ENCODE measurements around the gene MRPS14. TPM values are rescaled to one million over a fixed set of nuclear protein-coding genes. Genes with fewer than 3 reads are reported as not detected.

Gene MRPS14
- total and polyA plus RNA-seq, 3 experiments from 2014 or later = 41.0 to 49.4 (median 41.4) TPM

DNA sequence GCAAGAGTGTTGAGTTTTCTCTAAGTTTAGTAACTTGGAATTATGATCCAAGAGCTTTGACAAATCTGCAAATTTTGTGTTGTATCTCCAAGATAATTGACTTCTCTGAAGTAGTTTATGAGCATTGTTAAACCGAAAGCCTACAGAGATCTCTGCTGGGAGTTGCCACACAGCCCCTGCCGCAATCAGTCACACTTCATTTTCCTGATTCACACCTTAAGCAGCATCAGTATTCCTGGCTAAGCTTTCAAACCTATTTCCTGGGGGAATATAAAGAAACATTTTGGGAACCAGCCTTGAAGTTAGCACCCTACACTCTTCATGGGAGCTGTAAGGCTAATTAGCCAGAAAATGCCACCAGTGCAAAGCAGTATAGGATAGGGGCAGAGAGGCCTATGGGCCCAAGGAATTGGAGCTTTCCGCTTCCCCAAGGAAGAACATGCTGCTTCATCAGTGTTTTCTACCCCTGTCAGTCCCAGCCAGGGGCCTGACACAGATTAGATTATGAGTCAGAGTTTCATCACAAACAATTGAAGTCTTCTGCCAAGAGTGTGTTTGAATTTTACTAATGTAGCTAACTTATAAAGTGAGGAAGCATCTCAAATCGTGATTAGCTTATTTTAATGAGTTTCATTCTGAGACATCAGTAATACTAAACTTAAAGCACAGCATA is 46.7 kb downstream of the MRPS14 start:
- H3K9me3 ChIP-seq (ENCODE audit: low read length) = no peaks in the 10 kb centered on the region
- no peak for DNase-seq
- Mint-ChIP-seq H3K9me3 (no peaks in the 10 kb centered on the region), H3K27ac (peak overlapping the region in 7 of 8 donors; percentile 10 to 77 (median 44)), H3K27me3 (peaks cover 0 to 1% of the 10 kb centered on the region in 2 donors), H3K4me1 (peaks cover 45 to 72% (median 68%) of the 10 kb centered on the region in 3 donors), H3K36me3 (peaks cover 34 to 86% (median 52%) of the 10 kb centered on the region in 3 donors), H3K4me3 (no peak overlapping the region)
- no peak overlapping the region for H3K4me3 ChIP-seq (ENCODE audit: low read length)
- POLR2A ChIA-PET = interaction anchor here (0.7 to 2.9 kb wide), 2 partner anchors 8 to 22 kb away, joined by 3 to 9 read pairs; no protein-coding TSS in a partner anchor
- no peaks in the 10 kb centered on the region for H3K27me3 ChIP-seq (ENCODE audit: insufficient read depth, low read length, poor library complexity, severe bottlenecking)
- H3K27ac ChIP-seq (ENCODE audit: low read depth, low read length) = no peak overlapping the region
- CTCF ChIA-PET = interaction anchor here (0.8 to 1.5 kb wide), 3 partner anchors 8 to 55 kb away, joined by 3 to 4 read pairs (median 3); no protein-coding TSS in a partner anchor
- H3K4me1 ChIP-seq (ENCODE audit: insufficient read depth, low read length) = peaks cover 20% of the 10 kb centered on the region
- peaks cover 5% of the 10 kb centered on the region for H3K36me3 ChIP-seq (ENCODE audit: insufficient read depth, low read length)

DNA sequence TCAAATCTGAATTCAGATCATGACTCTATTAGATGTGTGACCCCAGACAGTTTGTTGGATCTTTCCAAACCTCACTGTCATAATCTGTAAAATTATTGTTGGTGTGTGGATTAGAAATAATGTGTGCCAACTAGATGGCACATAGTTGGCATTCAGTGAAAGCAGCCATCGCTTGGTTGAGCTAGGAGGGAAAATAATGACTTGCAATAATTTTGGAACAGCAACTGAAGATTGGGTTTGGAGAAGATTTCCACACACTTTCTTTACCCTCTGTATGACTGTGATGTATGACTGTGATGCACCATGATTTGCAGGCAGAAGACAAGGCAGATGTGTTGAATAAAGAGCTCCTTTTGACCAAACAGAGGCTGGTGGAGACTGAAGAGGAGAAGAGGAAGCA is 47.5 kb downstream of the MRPS14 start:
- POLR2A ChIA-PET = interaction anchor here (2.9 kb wide), 1 partner anchor 23 kb away, joined by 9 read pairs; no protein-coding TSS in a partner anchor
- H3K36me3 ChIP-seq (ENCODE audit: insufficient read depth, low read length) = peaks cover 5% of the 10 kb centered on the region
- peaks cover 0 to 1% of the 10 kb centered on the region in 2 donors for H3K27me3 Mint-ChIP-seq

DNA sequence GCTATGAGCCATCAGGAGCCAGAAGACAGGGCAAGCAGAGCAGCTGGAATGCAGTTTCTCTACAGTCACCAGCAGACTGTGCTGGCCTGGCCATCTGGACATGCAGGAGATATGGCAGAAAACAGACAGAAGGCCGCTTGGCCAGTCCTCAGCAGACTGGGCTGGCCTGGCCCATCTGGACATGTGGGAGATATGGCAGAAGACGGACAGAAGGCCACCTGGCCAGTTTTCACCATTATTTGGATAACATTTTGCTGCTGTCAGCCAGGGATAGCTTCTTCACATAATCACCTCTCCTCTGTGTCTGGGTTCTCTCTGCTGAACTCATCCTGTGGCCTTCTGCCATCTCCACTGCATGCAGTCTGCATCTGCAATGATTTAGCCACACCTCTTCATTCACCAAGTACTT is 48.5 kb downstream of the MRPS14 start:
- ChIA-PET POLR2A (interaction anchor here (2.9 kb wide), 1 partner anchor 24 kb away, joined by 9 read pairs; no protein-coding TSS in a partner anchor), CTCF (interaction anchor here (1.5 kb wide), 1 partner anchor 8 kb away, joined by 3 read pairs; no protein-coding TSS in a partner anchor)
- Histone ChIP-seq H3K27me3 (ENCODE audit: insufficient read depth, low read length, poor library complexity, severe bottlenecking) (no peaks in the 10 kb centered on the region), H3K4me1 (ENCODE audit: insufficient read depth, low read length) (peaks cover 28% of the 10 kb centered on the region), H3K36me3 (ENCODE audit: insufficient read depth, low read length) (peaks cover 5% of the 10 kb centered on the region), H3K9me3 (ENCODE audit: low read length) (no peaks in the 10 kb centered on the region), H3K27ac (ENCODE audit: low read depth, low read length) (no peak overlapping the region), H3K4me3 (ENCODE audit: low read length) (no peak overlapping the region)
- DNase-seq = no peak
- Mint-ChIP-seq H3K9me3 (no peaks in the 10 kb centered on the region), H3K36me3 (peaks cover 25 to 77% (median 38%) of the 10 kb centered on the region in 3 donors), H3K27ac (peak overlapping the region in 3 of 8 donors; percentile 58 to 83 (median 80)), H3K27me3 (no peaks in the 10 kb centered on the region), H3K4me1 (peaks cover 58 to 76% (median 72%) of the 10 kb centered on the region in 3 donors), H3K4me3 (no peak overlapping the region)

More for the DNA sequence above, 47.5 kb downstream of the MRPS14 start:
- Histone ChIP-seq H3K27me3 (ENCODE audit: insufficient read depth, low read length, poor library complexity, severe bottlenecking) (no peaks in the 10 kb centered on the region), H3K27ac (ENCODE audit: low read depth, low read length) (no peak overlapping the region), H3K4me3 (ENCODE audit: low read length) (no peak overlapping the region), H3K4me1 (ENCODE audit: insufficient read depth, low read length) (peaks cover 24% of the 10 kb centered on the region), H3K9me3 (ENCODE audit: low read length) (no peaks in the 10 kb centered on the region)
- H3K9me3 Mint-ChIP-seq = no peaks in the 10 kb centered on the region
- CTCF ChIA-PET = interaction anchor here (1.0 kb wide), 1 partner anchor 54 kb away, joined by 3 read pairs; no protein-coding TSS in a partner anchor
- peak overlapping the region in 7 of 8 donors; percentile 11 to 84 (median 54) for H3K27ac Mint-ChIP-seq
- DNase-seq = no peak
- peaks cover 47 to 72% (median 68%) of the 10 kb centered on the region in 3 donors for H3K4me1 Mint-ChIP-seq
- H3K36me3 Mint-ChIP-seq = peaks cover 31 to 81% (median 46%) of the 10 kb centered on the region in 3 donors
- peak overlapping the region in 1 of 7 donors; percentile 1 for H3K4me3 Mint-ChIP-seq

DNA sequence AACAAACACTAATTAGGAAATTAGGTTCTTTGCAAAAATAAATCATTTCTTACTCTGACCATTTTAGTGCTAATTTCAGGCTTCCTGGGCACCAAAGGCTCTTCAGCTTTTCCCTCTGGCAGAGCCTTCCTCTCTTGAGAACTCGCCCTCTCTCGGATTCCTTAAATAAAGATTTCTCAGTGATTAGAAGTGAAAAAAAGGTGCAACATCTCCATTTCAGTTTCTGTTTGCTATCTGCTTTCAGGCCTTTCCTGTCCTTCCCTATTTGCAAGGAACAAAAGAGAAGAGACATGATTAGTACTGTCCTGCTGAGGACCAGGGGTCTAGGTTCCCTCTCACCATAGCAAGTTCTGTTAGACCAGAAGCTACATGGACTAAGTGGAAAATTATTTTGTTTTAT is 51.3 kb downstream of the MRPS14 start:
- Mint-ChIP-seq H3K27me3 (no peaks in the 10 kb centered on the region), H3K4me3 (peak overlapping the region in 6 of 7 donors; percentile 27 to 69 (median 44)), H3K9me3 (no peaks in the 10 kb centered on the region), H3K36me3 (peaks cover 20 to 58% (median 26%) of the 10 kb centered on the region in 3 donors), H3K27ac (peak overlapping the region; percentile 18 to 91 (median 82)), H3K4me1 (peaks cover 70 to 84% (median 83%) of the 10 kb centered on the region in 3 donors)
- no peaks in the 10 kb centered on the region for H3K9me3 ChIP-seq (ENCODE audit: low read length)
- POLR2A ChIA-PET = no interaction called here
- peaks cover 55% of the 10 kb centered on the region for H3K4me1 ChIP-seq (ENCODE audit: insufficient read depth, low read length)
- CTCF ChIA-PET = interaction anchor here (0.7 to 2.7 kb wide), 3 partner anchors 11 to 15 kb away, joined by 3 to 11 read pairs (median 4); no protein-coding TSS in a partner anchor
- H3K27ac ChIP-seq (ENCODE audit: low read depth, low read length) = peak overlapping the region; percentile 7
- H3K4me3 ChIP-seq (ENCODE audit: low read length) = no peak overlapping the region
- H3K36me3 ChIP-seq (ENCODE audit: insufficient read depth, low read length) = no peaks in the 10 kb centered on the region
- no peak for DNase-seq
- no peaks in the 10 kb centered on the region for H3K27me3 ChIP-seq (ENCODE audit: insufficient read depth, low read length, poor library complexity, severe bottlenecking)

DNA sequence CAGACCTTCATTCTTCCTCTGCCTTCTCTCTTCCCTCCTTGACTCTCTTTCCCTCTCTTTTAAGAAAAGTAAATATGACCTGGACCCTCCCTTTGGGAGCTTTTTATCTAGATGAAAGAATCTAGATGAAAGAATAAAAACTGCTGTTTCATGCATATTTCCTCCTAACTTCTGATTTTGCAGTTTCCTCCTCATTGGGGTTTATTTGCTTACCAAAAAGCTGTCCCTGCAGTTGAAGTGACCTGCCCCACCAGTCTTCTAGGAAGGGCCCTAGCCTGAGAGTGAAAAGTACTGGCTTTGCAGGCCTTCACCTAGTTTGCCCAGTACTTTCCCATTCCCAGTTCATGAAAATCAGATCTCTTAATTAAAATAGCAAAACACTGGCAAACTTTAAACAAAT is 51.8 kb downstream of the MRPS14 start:
- Mint-ChIP-seq H3K36me3 (peaks cover 16 to 53% (median 22%) of the 10 kb centered on the region in 3 donors), H3K4me3 (peak overlapping the region in 6 of 7 donors; percentile 12 to 82 (median 62)), H3K27me3 (no peaks in the 10 kb centered on the region), H3K4me1 (peaks cover 67 to 83% (median 81%) of the 10 kb centered on the region in 3 donors), H3K27ac (peak overlapping the region in 7 of 8 donors; percentile 75 to 91 (median 84)), H3K9me3 (no peaks in the 10 kb centered on the region)
- Histone ChIP-seq H3K36me3 (ENCODE audit: insufficient read depth, low read length) (no peaks in the 10 kb centered on the region), H3K9me3 (ENCODE audit: low read length) (no peaks in the 10 kb centered on the region), H3K27ac (ENCODE audit: low read depth, low read length) (no peak overlapping the region), H3K4me1 (ENCODE audit: insufficient read depth, low read length) (peaks cover 59% of the 10 kb centered on the region), H3K27me3 (ENCODE audit: insufficient read depth, low read length, poor library complexity, severe bottlenecking) (no peaks in the 10 kb centered on the region), H3K4me3 (ENCODE audit: low read length) (no peak overlapping the region)
- ChIA-PET POLR2A (interaction anchor here (8.3 kb wide), 1 partner anchor 28 kb away, joined by 123 read pairs; the partner anchor contains the start of gene CACYBP), CTCF (interaction anchor here (0.7 to 2.7 kb wide), 3 partner anchors 12 to 16 kb away, joined by 3 to 11 read pairs (median 4); no protein-coding TSS in a partner anchor)
- DNase-seq = no peak

DNA sequence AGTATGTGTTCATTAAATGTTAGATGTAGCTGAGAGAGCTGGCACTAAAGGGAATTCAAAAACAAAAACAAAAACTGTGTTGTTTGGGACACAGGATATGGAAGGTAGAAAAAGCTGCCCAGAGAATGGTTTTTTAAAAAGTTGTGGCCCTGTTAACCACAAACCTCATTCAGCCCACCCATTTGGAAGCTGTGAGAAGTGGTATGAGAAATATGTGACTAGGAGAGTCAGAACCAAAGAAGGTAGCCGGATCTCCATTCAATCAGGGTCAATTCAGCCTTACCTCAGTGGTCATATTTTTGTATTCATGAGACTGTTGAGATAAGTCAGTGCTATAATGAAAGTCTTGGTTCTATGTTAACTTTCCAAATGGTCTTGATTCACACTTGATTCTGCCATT is 53.2 kb downstream of the MRPS14 start:
- CTCF ChIA-PET = interaction anchor here (0.9 to 2.7 kb wide), 3 partner anchors 13 to 84 kb away, joined by 3 to 11 read pairs (median 4); no protein-coding TSS in a partner anchor
- peak in 2 of 5 donors; percentile 33 to 52 for DNase-seq
- H3K27ac ChIP-seq (ENCODE audit: low read depth, low read length) = no peak overlapping the region
- peak overlapping the region; percentile 82 to 99 (median 92) for H3K27ac Mint-ChIP-seq
- POLR2A ChIA-PET = interaction anchor here (8.3 kb wide), 1 partner anchor 29 kb away, joined by 123 read pairs; the partner anchor contains the start of gene CACYBP
- H3K9me3 ChIP-seq (ENCODE audit: low read length) = no peaks in the 10 kb centered on the region
- H3K4me1 Mint-ChIP-seq = peaks cover 70 to 83% (median 81%) of the 10 kb centered on the region in 3 donors
- no peaks in the 10 kb centered on the region for H3K27me3 Mint-ChIP-seq
- peaks cover 1 to 43% (median 10%) of the 10 kb centered on the region in 3 donors for H3K36me3 Mint-ChIP-seq
- peak overlapping the region; percentile 67 to 90 (median 82) for H3K4me3 Mint-ChIP-seq
- no peaks in the 10 kb centered on the region for H3K36me3 ChIP-seq (ENCODE audit: insufficient read depth, low read length)
- H3K4me1 ChIP-seq (ENCODE audit: insufficient read depth, low read length) = peaks cover 69% of the 10 kb centered on the region
- peak overlapping the region; percentile 29 for H3K4me3 ChIP-seq (ENCODE audit: low read length)
- no peaks in the 10 kb centered on the region for H3K27me3 ChIP-seq (ENCODE audit: insufficient read depth, low read length, poor library complexity, severe bottlenecking)
- H3K9me3 Mint-ChIP-seq = no peaks in the 10 kb centered on the region

DNA sequence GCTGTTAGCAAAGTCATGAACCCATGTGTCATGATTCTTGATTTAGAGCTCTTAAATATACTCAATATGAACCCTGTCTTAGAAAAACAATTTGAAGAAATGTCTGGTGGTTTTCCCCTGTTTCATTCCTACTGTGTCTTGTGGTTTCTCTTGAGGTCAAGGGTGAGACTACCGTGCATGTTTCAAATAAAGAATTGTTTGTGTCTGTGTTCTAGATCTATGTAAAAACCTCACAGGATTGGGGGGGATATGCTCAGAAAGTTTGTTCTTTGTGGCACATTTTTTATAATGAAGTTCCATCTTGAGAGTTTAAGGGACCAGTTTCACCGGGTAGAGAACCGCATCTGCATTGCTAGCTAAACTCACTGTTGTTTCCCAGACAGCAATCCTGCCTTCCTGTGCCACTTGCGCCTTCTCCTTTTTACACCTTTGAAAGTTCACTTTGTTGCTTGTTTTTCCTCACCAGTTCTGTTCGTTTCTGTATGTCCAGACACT is 54.4 kb downstream of the MRPS14 start:
- no peaks in the 10 kb centered on the region for H3K27me3 Mint-ChIP-seq
- H3K27ac Mint-ChIP-seq = peak overlapping the region; percentile 82 to 99 (median 92)
- Histone ChIP-seq H3K9me3 (ENCODE audit: low read length) (no peaks in the 10 kb centered on the region), H3K36me3 (ENCODE audit: insufficient read depth, low read length) (no peaks in the 10 kb centered on the region), H3K4me1 (ENCODE audit: insufficient read depth, low read length) (peaks cover 80% of the 10 kb centered on the region), H3K4me3 (ENCODE audit: low read length) (peak overlapping the region; percentile 29), H3K27me3 (ENCODE audit: insufficient read depth, low read length, poor library complexity, severe bottlenecking) (no peaks in the 10 kb centered on the region), H3K27ac (ENCODE audit: low read depth, low read length) (peak overlapping the region; percentile 55)
- ChIA-PET CTCF (interaction anchor here (0.9 to 1.8 kb wide), 6 partner anchors 8 to 169 kb away, joined by 3 to 9 read pairs (median 4); no protein-coding TSS in a partner anchor), POLR2A (interaction anchor here (0.6 to 8.3 kb wide), 7 partner anchors 8 to 1100 kb away, joined by 3 to 123 read pairs (median 4); partner anchors contain the start of genes CACYBP and ZBTB37)
- H3K36me3 Mint-ChIP-seq = peaks cover 0 to 35% (median 3%) of the 10 kb centered on the region in 3 donors
- H3K4me1 Mint-ChIP-seq = peaks cover 77 to 85% (median 84%) of the 10 kb centered on the region in 3 donors
- DNase-seq = peak in 3 of 5 donors; percentile 56 to 89 (median 79)
- H3K4me3 Mint-ChIP-seq = peak overlapping the region; percentile 67 to 90 (median 82)
- no peaks in the 10 kb centered on the region for H3K9me3 Mint-ChIP-seq
